HEK293 (cell line): ENCODE measurements around the gene RING1.

Experiments used
- ATF2 ChIP-seq: fragments of 450-650 bp; formaldehyde crosslinking; IDR thresholded peaks from 2 replicates; pipeline ENCODE4 v1.5.1; 2016; ENCODE audit warnings: missing biosample characterization, missing genetic modification characterization, low read depth
- EGR2 ChIP-seq: fragments of 450-650 bp; formaldehyde crosslinking; IDR thresholded peaks from 2 replicates; pipeline ENCODE4 v1.5.1; 2016; ENCODE audit warnings: low read depth, missing biosample characterization, missing genetic modification characterization
- ELK4 ChIP-seq: IDR thresholded peaks from 2 replicates; pipeline ENCODE4 v1.6.1; 2011; ENCODE audit warnings: mild to moderate bottlenecking, low read depth, low read length, borderline replicate concordance
- GLIS1 ChIP-seq: fragments of 450-650 bp; formaldehyde crosslinking; IDR thresholded peaks from 2 replicates; pipeline ENCODE4 v1.5.1; 2016; ENCODE audit warnings: missing biosample characterization, missing genetic modification characterization
- KLF17 ChIP-seq: fragments of 450-650 bp; formaldehyde crosslinking; IDR thresholded peaks from 2 replicates; pipeline ENCODE4 v1.5.1; 2016; ENCODE audit warnings: missing biosample characterization, missing genetic modification characterization
- OSR2 ChIP-seq: fragments of 450-650 bp; formaldehyde crosslinking; IDR thresholded peaks from 2 replicates; pipeline ENCODE4 v1.5.1; 2016; ENCODE audit warnings: missing biosample characterization, missing genetic modification characterization
- RBAK ChIP-seq: fragments of 450-650 bp; formaldehyde crosslinking; IDR thresholded peaks from 2 replicates; pipeline ENCODE4 v1.5.1; 2016; ENCODE audit warnings: missing biosample characterization, missing genetic modification characterization
- TSHZ1 ChIP-seq: fragments of 450-650 bp; formaldehyde crosslinking; IDR thresholded peaks from 2 replicates; pipeline ENCODE4 v1.5.1; 2016; ENCODE audit warnings: missing biosample characterization, missing genetic modification characterization, borderline replicate concordance
- ZBTB10 ChIP-seq: fragments of 450-650 bp; formaldehyde crosslinking; IDR thresholded peaks from 2 replicates; pipeline ENCODE4 v1.5.1; 2016; ENCODE audit warnings: missing biosample characterization, missing genetic modification characterization
- ZBTB44 ChIP-seq: fragments of 450-650 bp; IDR thresholded peaks from 2 replicates; pipeline ENCODE4 v1.5.1; 2018; ENCODE audit warnings: missing biosample characterization, mild to moderate bottlenecking, missing genetic modification characterization
- ZFHX2 ChIP-seq: fragments of 450-650 bp; formaldehyde crosslinking; conservative IDR thresholded peaks from 2 replicates; pipeline ENCODE4 v1.5.1; 2016; ENCODE audit warnings: missing biosample characterization, missing genetic modification characterization
- ZIC2 ChIP-seq: fragments of 450-650 bp; formaldehyde crosslinking; IDR thresholded peaks from 2 replicates; pipeline ENCODE4 v1.5.1; 2016; ENCODE audit warnings: missing biosample characterization, missing genetic modification characterization
- ZNF121 ChIP-seq: fragments of 450-650 bp; formaldehyde crosslinking; IDR thresholded peaks from 2 replicates; pipeline ENCODE4 v1.5.1; 2016; ENCODE audit warnings: missing biosample characterization, missing genetic modification characterization
- ZNF138 ChIP-seq: fragments of 450-650 bp; formaldehyde crosslinking; IDR thresholded peaks from 2 replicates; pipeline ENCODE4 v1.5.1; 2016; ENCODE audit warnings: missing biosample characterization, missing genetic modification characterization, borderline replicate concordance
- ZNF202 ChIP-seq: fragments of 450-650 bp; formaldehyde crosslinking; IDR thresholded peaks from 2 replicates; pipeline ENCODE4 v1.5.1; 2016; ENCODE audit warnings: missing biosample characterization, missing genetic modification characterization, borderline replicate concordance
- ZNF223 ChIP-seq: fragments of 450-650 bp; formaldehyde crosslinking; IDR thresholded peaks from 2 replicates; pipeline ENCODE4 v1.5.1; 2016; ENCODE audit warnings: missing biosample characterization, missing genetic modification characterization
- ZNF23 ChIP-seq: fragments of 450-650 bp; formaldehyde crosslinking; IDR thresholded peaks from 2 replicates; pipeline ENCODE4 v1.5.1; 2016; ENCODE audit warnings: missing biosample characterization, missing genetic modification characterization, borderline replicate concordance
- ZNF324 ChIP-seq: fragments of 450-650 bp; formaldehyde crosslinking; IDR thresholded peaks from 2 replicates; pipeline ENCODE4 v1.5.1; 2016; ENCODE audit warnings: missing biosample characterization, missing genetic modification characterization
- ZNF354C ChIP-seq: fragments of 450-650 bp; formaldehyde crosslinking; IDR thresholded peaks from 2 replicates; pipeline ENCODE4 v1.5.1; 2016; ENCODE audit warnings: missing biosample characterization, missing genetic modification characterization, low read depth, borderline replicate concordance
- ZNF366 ChIP-seq: fragments of 450-650 bp; formaldehyde crosslinking; conservative IDR thresholded peaks from 2 replicates; pipeline ENCODE4 v1.5.1; 2016; ENCODE audit warnings: missing biosample characterization, missing genetic modification characterization
- ZNF510 ChIP-seq: fragments of 450-650 bp; formaldehyde crosslinking; IDR thresholded peaks from 2 replicates; pipeline ENCODE4 v1.5.1; 2018; ENCODE audit warnings: mild to moderate bottlenecking, missing genetic modification characterization, missing biosample characterization; ENCODE audit not compliant: insufficient replicate concordance
- ZNF521 ChIP-seq: fragments of 450-650 bp; formaldehyde crosslinking; IDR thresholded peaks from 2 replicates; pipeline ENCODE4 v1.5.1; 2017; ENCODE audit warnings: missing biosample characterization, mild to moderate bottlenecking, missing genetic modification characterization
- ZNF558 ChIP-seq: fragments of 450-650 bp; formaldehyde crosslinking; IDR thresholded peaks from 2 replicates; pipeline ENCODE4 v1.5.1; 2016; ENCODE audit warnings: missing biosample characterization, missing genetic modification characterization
- ZNF580 ChIP-seq: fragments of 450-650 bp; formaldehyde crosslinking; IDR thresholded peaks from 2 replicates; pipeline ENCODE4 v1.5.1; 2016; ENCODE audit warnings: missing biosample characterization, missing genetic modification characterization
- ZNF610 ChIP-seq: fragments of 450-650 bp; formaldehyde crosslinking; IDR thresholded peaks from 2 replicates; pipeline ENCODE4 v1.5.1; 2016; ENCODE audit warnings: missing biosample characterization, missing genetic modification characterization, borderline replicate concordance
- ZNF624 ChIP-seq: fragments of 450-650 bp; formaldehyde crosslinking; IDR thresholded peaks from 2 replicates; pipeline ENCODE4 v1.5.1; 2017; ENCODE audit warnings: missing biosample characterization, missing genetic modification characterization
- ZNF660 ChIP-seq: fragments of 450-650 bp; IDR thresholded peaks from 2 replicates; pipeline ENCODE4 v1.5.1; 2018; ENCODE audit warnings: missing biosample characterization, mild to moderate bottlenecking, missing genetic modification characterization

RING1 gene

GRCh38 chr6:33205191-33206026, 2.9 kb upstream of the RING1 start (continued):
- no peak for TF ChIP-seq ELK4
- TF ChIP-seq ZNF580 (tag by site-specific recombination), result no peak
- no peak for TF ChIP-seq ZBTB44 (tag by site-specific recombination)
- no peak for TF ChIP-seq ZIC2 (tag by site-specific recombination)
- TF ChIP-seq ZFHX2 (tag by site-specific recombination), result peak; percentile 77
- TF ChIP-seq ZNF558 (tag by site-specific recombination), result no peak
- no peak for TF ChIP-seq ZNF23
- TF ChIP-seq ZNF121, result no peak
- TF ChIP-seq ZNF610 (tag by site-specific recombination), result no peak
- TF ChIP-seq ZNF138 (tag by site-specific recombination), result no peak
- no peak for TF ChIP-seq RBAK (tag by site-specific recombination)
- TF ChIP-seq TSHZ1 (tag by site-specific recombination), result no peak
- TF ChIP-seq ZNF660, result no peak
- no peak for TF ChIP-seq OSR2 (tag by site-specific recombination)
- peak; percentile 42; the same call in 1 of the 2 replicates for TF ChIP-seq KLF17 (tag by site-specific recombination)
- no peak for TF ChIP-seq ZNF510 (tag by site-specific recombination)
- TF ChIP-seq ZNF624, result no peak
- no peak for TF ChIP-seq ZNF354C (tag by site-specific recombination)
- TF ChIP-seq ZNF521, result no peak
- TF ChIP-seq ZBTB10 (tag by site-specific recombination), result peak; percentile 12; the same call in 1 of the 2 replicates
- no peak for TF ChIP-seq ZNF366 (tag by site-specific recombination)
- no peak for TF ChIP-seq ATF2 (tag by site-specific recombination)
- no peak for TF ChIP-seq ZNF324 (tag by site-specific recombination)
- TF ChIP-seq ZNF202 (tag by site-specific recombination), result no peak
- no peak for TF ChIP-seq ZNF223 (tag by site-specific recombination)
- peak; percentile 82 for TF ChIP-seq GLIS1 (tag by site-specific recombination)
- TF ChIP-seq EGR2, result peak; percentile 82
